HCT116 (cell line): ENCODE data around the gene TFF3. TPM values are rescaled to one million over a fixed set of nuclear protein-coding genes. Genes with fewer than 3 reads are reported as not detected.

Experiments used
- ATAC-seq: fragments of 200-7000 bp; cut with Tn5 transposase; 2 replicates; pipeline ENCODE4 v1.9.1; 2020; ENCODE audit warnings: mild to moderate bottlenecking, moderate library complexity
- BruUV-seq: library from RNA; stranded (reverse); fragments of 400-500 nt; replicated peaks from 2 replicates; lab custom pipeline; 2021; lab: Mats Ljungman, UMichigan
- CTCF ChIA-PET: fragments of 300-600 bp; sonication (Branson Sonifier 250); formaldehyde crosslinking; loops from one replicate; lab custom pipeline; 2021; ENCODE audit warnings: antibody characterized with exemption; lab: Charles Lee
- POLR2A ChIA-PET: fragments of 300-600, 350-600 bp; sonication (Branson Sonifier 250); formaldehyde crosslinking; loops from one replicate; lab custom pipeline; 2021; ENCODE audit warnings: antibody characterized with exemption; lab: Charles Lee
- RAD21 ChIA-PET, 2 experiments: fragments of 300-600 bp; sonication (Branson Sonifier 250); formaldehyde crosslinking; loops; one replicate each; lab custom pipeline; 2023; ENCODE audit warnings: low total read pairs in 2 of 2; ENCODE audit not compliant: uncharacterized antibody in 2 of 2, unreplicated experiment in 2 of 2, low non-redundant PET in 1 of 2; lab: Charles Lee
- DNase-seq: peaks from one replicate; pipeline ENCODE4 v3.0.0-alpha.2; 2010; ENCODE audit warnings: low read depth, low spot score
- H2AFZ ChIP-seq: fragments of 200-600 bp; shearing (Covaris generic), sonication (generic); 2 replicates; pipeline ENCODE4 v1.6.1; 2017; ENCODE audit warnings: low read depth, mixed run types, mixed read lengths, antibody characterized with exemption, low read length; ENCODE audit not compliant: poor library complexity, severe bottlenecking
- H3K27ac ChIP-seq: 2 replicates; pipeline ENCODE4 v1.5.1; 2012; ENCODE audit warnings: low read depth, low read length
- H3K27me3 ChIP-seq: fragments of 200-600 bp; sonication (generic); 2 replicates; pipeline ENCODE4 v1.6.1; 2016; ENCODE audit warnings: mixed run types, low read length, mixed read lengths; ENCODE audit not compliant: insufficient read depth
- H3K36me3 ChIP-seq, 2 experiments: fragments of 200-500 bp in 1 of 2; fragments of 200-600 bp in 1 of 2; sonication (Bioruptor generic) in 1 of 2; sonication (generic) in 1 of 2; 2 replicates each; pipeline versions ENCODE4 v1.5.1 to v1.6.1; 2014 to 2016; ENCODE audit warnings: low read length in 2 of 2, inconsistent platforms in 1 of 2, mixed read lengths in 1 of 2, mixed run types in 1 of 2; ENCODE audit not compliant: insufficient read depth in 2 of 2, control insufficient read depth in 1 of 2
- H3K4me1 ChIP-seq, 2 experiments: fragments of 200-600 bp in 1 of 2; sonication (generic) in 1 of 2; 2 replicates each; pipeline versions ENCODE4 v1.5.1 to v1.6.1; 2012 to 2017; ENCODE audit warnings: low read length in 2 of 2, inconsistent platforms in 1 of 2, mild to moderate bottlenecking in 1 of 2, mixed read lengths in 1 of 2, mixed run types in 1 of 2, moderate library complexity in 1 of 2; ENCODE audit not compliant: insufficient read depth in 2 of 2, control insufficient read depth in 1 of 2
- H3K4me2 ChIP-seq: fragments of 200-600 bp; sonication (generic); 2 replicates; pipeline ENCODE4 v1.6.1; 2017; ENCODE audit warnings: mixed run types, low read length, mixed read lengths
- H3K4me3 ChIP-seq, 2 experiments: fragments of 200-600 bp in 1 of 2; sonication (generic) in 1 of 2; replicated peaks in 1 of 2; 2 replicates each; pipeline ENCODE4 v1.5.1; 2011 to 2016; ENCODE audit warnings: low read length in 2 of 2, control low read depth in 1 of 2, low read depth in 1 of 2, mild to moderate bottlenecking in 1 of 2, mixed read lengths in 1 of 2, mixed run types in 1 of 2
- H3K79me2 ChIP-seq: fragments of 200-600 bp; sonication (generic); 2 replicates; pipeline ENCODE4 v1.6.1; 2017; ENCODE audit warnings: mild to moderate bottlenecking, mixed run types, low read length, moderate library complexity, mixed read lengths; ENCODE audit not compliant: insufficient read depth
- H3K9ac ChIP-seq: fragments of 200-600 bp; sonication (generic); 2 replicates; pipeline ENCODE4 v1.6.1; 2016; ENCODE audit warnings: low read length, mixed read lengths
- H3K9me2 ChIP-seq: fragments of 200-600 bp; sonication (generic), shearing (Covaris generic); 2 replicates; pipeline ENCODE4 v1.6.1; 2017; ENCODE audit warnings: mixed run types, mild to moderate bottlenecking, moderate library complexity; ENCODE audit not compliant: insufficient read depth
- H3K9me3 ChIP-seq, 2 experiments: fragments of 200-500 bp in 1 of 2; fragments of 200-600 bp in 1 of 2; sonication (Bioruptor generic) in 1 of 2; sonication (generic) in 1 of 2; 2 replicates each; pipeline ENCODE4 v1.6.1; 2014 to 2017; ENCODE audit warnings: low read length in 2 of 2, mixed read lengths in 2 of 2, inconsistent platforms in 1 of 2, low read depth in 1 of 2, mild to moderate bottlenecking in 1 of 2, mixed run types in 1 of 2, moderate library complexity in 1 of 2; ENCODE audit not compliant: control insufficient read depth in 1 of 2, insufficient read depth in 1 of 2
- H4K20me1 ChIP-seq: fragments of 200-600 bp; sonication (generic), shearing (Covaris generic); 2 replicates; pipeline ENCODE4 v1.6.1; 2017; ENCODE audit warnings: mixed run types, mild to moderate bottlenecking, moderate library complexity; ENCODE audit not compliant: insufficient read depth
- ATF3 ChIP-seq: IDR thresholded peaks from 2 replicates; pipeline ENCODE4 v1.6.1; 2012
- CEBPB ChIP-seq: IDR thresholded peaks from 2 replicates; pipeline ENCODE4 v1.6.1; 2012; ENCODE audit warnings: low read depth
- EGR1 ChIP-seq: IDR thresholded peaks from 2 replicates; pipeline ENCODE4 v1.6.1; 2012; ENCODE audit warnings: low read depth
- ELF1 ChIP-seq: IDR thresholded peaks from 2 replicates; pipeline ENCODE4 v1.6.1; 2012; ENCODE audit warnings: low read depth, borderline replicate concordance
- EZH2 ChIP-seq: fragments of 200-600 bp; sonication (generic); IDR thresholded peaks from 2 replicates; pipeline ENCODE4 v1.6.1; 2017; ENCODE audit warnings: antibody characterized with exemption, mixed run types
- EZH2phosphoT487 ChIP-seq: fragments of 200-600 bp; IDR thresholded peaks from 2 replicates; pipeline ENCODE4 v1.6.1; 2018; ENCODE audit warnings: antibody characterized with exemption, borderline replicate concordance
- POLR2AphosphoS5 ChIP-seq: IDR thresholded peaks from 2 replicates; pipeline ENCODE4 v1.6.1; 2011; ENCODE audit warnings: mild to moderate bottlenecking, low read depth, low read length, moderate library complexity
- RAD21 ChIP-seq: IDR thresholded peaks from 2 replicates; pipeline ENCODE4 v1.6.1; 2012; ENCODE audit warnings: low read depth, mild to moderate bottlenecking
- SRF ChIP-seq: IDR thresholded peaks from 2 replicates; pipeline ENCODE4 v1.6.1; 2012; ENCODE audit warnings: low read depth
- ZFX ChIP-seq: fragments of 450-650 bp; IDR thresholded peaks from 2 replicates; pipeline ENCODE4 v1.6.1; 2017
- intact Hi-C: fragments of 100-400 bp; cut with micrococcal nuclease; formaldehyde crosslinking; loops from 2 replicates; pipeline ENCODE4 v1.10.0; 2022
- total RNA-seq: library from RNA; stranded (reverse); gene quantifications from one replicate; pipeline ENCODE4 v1.2.1, GENCODE V29; 2021; ENCODE audit not compliant: unreplicated experiment
- TF ChIP-seq, protein P1 (sequence below): IDR thresholded peaks from 2 replicates; pipeline ENCODE4 v1.6.1; 2011; ENCODE audit warnings: mild to moderate bottlenecking, low read length, moderate library complexity; ENCODE audit not compliant: insufficient replicate concordance; ENCODE audit errors: extremely low read depth
- TF ChIP-seq, protein P2 (sequence below): IDR thresholded peaks from 2 replicates; pipeline ENCODE4 v1.6.1; 2012
- TF ChIP-seq, protein P3 (sequence below), 3 experiments: fragments of 200-600 bp in 1 of 3; sonication (generic) in 1 of 3; IDR thresholded peaks in 2 of 3; conservative IDR thresholded peaks in 1 of 3; 2 replicates each; pipeline ENCODE4 v1.5.1; 2012 to 2017; ENCODE audit warnings: low read depth in 2 of 3, low read length in 2 of 3, antibody characterized with exemption in 1 of 3, borderline replicate concordance in 1 of 3, control low read depth in 1 of 3, mild to moderate bottlenecking in 1 of 3, mixed read lengths in 1 of 3, mixed run types in 1 of 3, moderate library complexity in 1 of 3; ENCODE audit not compliant: insufficient read depth in 1 of 3

Gene TFF3
- total RNA-seq, 1 experiment from 2014 or later = 0.22 TPM

DNA sequence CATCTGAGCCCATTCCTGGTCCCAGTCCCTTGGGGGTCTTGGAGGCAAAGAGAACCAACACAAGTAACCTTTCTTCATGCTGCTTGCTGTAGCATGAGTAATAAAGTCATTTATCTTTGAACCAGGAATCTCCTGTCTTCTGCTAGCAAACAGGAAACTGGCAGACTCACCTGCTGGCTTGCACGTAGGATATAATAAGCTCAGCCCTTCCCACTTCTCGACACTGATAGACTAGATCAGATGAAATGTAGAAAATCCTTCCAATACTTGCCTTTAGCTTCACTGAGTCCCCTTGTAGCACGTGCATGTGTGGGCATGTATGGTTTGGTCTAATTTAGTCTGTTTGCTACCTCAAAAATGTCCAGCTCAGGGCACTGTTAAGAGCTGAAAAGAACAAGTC lies 42.1 kb upstream of the TFF3 start:
- no TSS peak for BruUV-seq
- Histone ChIP-seq H4K20me1 (no peaks in the 10 kb centered on the region), H3K4me1 (no peaks in the 10 kb centered on the region)
- TF ChIP-seq POLR2AphosphoS5 = no peak
- no peak for TF ChIP-seq EGR1
- TF ChIP-seq, protein P1, sequence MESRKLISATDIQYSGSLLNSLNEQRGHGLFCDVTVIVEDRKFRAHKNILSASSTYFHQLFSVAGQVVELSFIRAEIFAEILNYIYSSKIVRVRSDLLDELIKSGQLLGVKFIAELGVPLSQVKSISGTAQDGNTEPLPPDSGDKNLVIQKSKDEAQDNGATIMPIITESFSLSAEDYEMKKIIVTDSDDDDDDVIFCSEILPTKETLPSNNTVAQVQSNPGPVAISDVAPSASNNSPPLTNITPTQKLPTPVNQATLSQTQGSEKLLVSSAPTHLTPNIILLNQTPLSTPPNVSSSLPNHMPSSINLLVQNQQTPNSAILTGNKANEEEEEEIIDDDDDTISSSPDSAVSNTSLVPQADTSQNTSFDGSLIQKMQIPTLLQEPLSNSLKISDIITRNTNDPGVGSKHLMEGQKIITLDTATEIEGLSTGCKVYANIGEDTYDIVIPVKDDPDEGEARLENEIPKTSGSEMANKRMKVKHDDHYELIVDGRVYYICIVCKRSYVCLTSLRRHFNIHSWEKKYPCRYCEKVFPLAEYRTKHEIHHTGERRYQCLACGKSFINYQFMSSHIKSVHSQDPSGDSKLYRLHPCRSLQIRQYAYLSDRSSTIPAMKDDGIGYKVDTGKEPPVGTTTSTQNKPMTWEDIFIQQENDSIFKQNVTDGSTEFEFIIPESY = no peak
- TF ChIP-seq SRF = no peak
- TF ChIP-seq EZH2phosphoT487 = no peak
- TF ChIP-seq, protein P2, sequence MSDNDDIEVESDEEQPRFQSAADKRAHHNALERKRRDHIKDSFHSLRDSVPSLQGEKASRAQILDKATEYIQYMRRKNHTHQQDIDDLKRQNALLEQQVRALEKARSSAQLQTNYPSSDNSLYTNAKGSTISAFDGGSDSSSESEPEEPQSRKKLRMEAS = no peak
- TF ChIP-seq, all 23 proteins: peak for 0
- H3K9me2 ChIP-seq = no peaks in the 10 kb centered on the region
- no peak overlapping the region for H3K9ac ChIP-seq
- H3K9me3 ChIP-seq = no peaks in the 10 kb centered on the region
- no peak overlapping the region for H3K4me3 ChIP-seq
- no peak for ATAC-seq
- no peak overlapping the region for H3K4me2 ChIP-seq
- no peaks in the 10 kb centered on the region for H3K36me3 ChIP-seq
- DNase-seq = no peak
- ChIA-PET CTCF (no interaction called here), RAD21 (no interaction called here), POLR2A (no interaction called here)
- H3K79me2 ChIP-seq = no peaks in the 10 kb centered on the region
- H2AFZ ChIP-seq = no peak overlapping the region
- H3K27me3 ChIP-seq = no peaks in the 10 kb centered on the region
- intact Hi-C loops = no loop called here
- no peak overlapping the region for H3K27ac ChIP-seq

DNA sequence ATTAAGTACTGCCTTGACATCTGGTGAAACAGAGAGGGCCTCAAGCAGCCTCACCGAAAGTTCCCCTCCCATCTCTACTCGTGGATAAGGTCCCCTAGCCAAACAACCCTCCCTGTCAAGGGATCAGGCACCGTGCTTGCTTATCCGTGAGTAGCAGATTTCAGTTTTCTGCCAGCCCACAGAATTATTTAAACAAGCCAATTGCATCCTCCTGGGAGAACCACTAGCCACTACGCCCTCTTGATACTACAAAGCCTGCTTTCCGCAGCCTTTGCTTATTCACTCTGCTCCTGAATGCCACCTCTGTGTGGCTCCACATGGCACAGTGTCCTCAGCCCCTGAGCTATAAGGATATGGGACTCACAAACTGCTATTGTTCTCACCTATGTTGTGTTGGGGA lies 41.4 kb upstream of the TFF3 start:
- H3K9me3 ChIP-seq = no peaks in the 10 kb centered on the region
- H3K4me2 ChIP-seq = no peak overlapping the region
- H3K79me2 ChIP-seq = no peaks in the 10 kb centered on the region
- intact Hi-C loops = no loop called here
- ChIA-PET POLR2A (interaction anchor here (0.6 kb wide), 1 partner anchor 282 kb away, joined by 3 read pairs; no protein-coding TSS in a partner anchor), CTCF (no interaction called here), RAD21 (no interaction called here)
- no peak overlapping the region for H2AFZ ChIP-seq
- BruUV-seq = no TSS peak
- ATAC-seq (no peak), DNase-seq (no peak)
- no peaks in the 10 kb centered on the region for H3K9me2 ChIP-seq
- TF ChIP-seq EGR1 (no peak), SRF (no peak), EZH2 (no peak), CEBPB (no peak), ATF3 (no peak), ELF1 (no peak), ZFX (no peak), RAD21 (no peak)
- TF ChIP-seq, protein P1 = no peak
- TF ChIP-seq, protein P3, sequence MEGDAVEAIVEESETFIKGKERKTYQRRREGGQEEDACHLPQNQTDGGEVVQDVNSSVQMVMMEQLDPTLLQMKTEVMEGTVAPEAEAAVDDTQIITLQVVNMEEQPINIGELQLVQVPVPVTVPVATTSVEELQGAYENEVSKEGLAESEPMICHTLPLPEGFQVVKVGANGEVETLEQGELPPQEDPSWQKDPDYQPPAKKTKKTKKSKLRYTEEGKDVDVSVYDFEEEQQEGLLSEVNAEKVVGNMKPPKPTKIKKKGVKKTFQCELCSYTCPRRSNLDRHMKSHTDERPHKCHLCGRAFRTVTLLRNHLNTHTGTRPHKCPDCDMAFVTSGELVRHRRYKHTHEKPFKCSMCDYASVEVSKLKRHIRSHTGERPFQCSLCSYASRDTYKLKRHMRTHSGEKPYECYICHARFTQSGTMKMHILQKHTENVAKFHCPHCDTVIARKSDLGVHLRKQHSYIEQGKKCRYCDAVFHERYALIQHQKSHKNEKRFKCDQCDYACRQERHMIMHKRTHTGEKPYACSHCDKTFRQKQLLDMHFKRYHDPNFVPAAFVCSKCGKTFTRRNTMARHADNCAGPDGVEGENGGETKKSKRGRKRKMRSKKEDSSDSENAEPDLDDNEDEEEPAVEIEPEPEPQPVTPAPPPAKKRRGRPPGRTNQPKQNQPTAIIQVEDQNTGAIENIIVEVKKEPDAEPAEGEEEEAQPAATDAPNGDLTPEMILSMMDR (IDR thresholded peaks at IDR 0.05 in 2 of 3, conservative IDR thresholded peaks at IDR 0.05 in 1 of 3; ENCODE audit: borderline replicate concordance in 1 of 3, insufficient read depth in 1 of 3, low read depth in 2 of 3, low read length in 2 of 3) = no peak
- no peak overlapping the region for H3K9ac ChIP-seq
- H4K20me1 ChIP-seq = no peaks in the 10 kb centered on the region
- no peaks in the 10 kb centered on the region for H3K27me3 ChIP-seq
- H3K4me3 ChIP-seq = no peak overlapping the region
- H3K4me1 ChIP-seq = no peaks in the 10 kb centered on the region
- H3K36me3 ChIP-seq = no peaks in the 10 kb centered on the region
- H3K27ac ChIP-seq = no peak overlapping the region
